Prostate gland (tissue), 2 donors: ENCODE results near the gene C2.

Experiments used
- CTCF ChIP-seq, 4 experiments: fragments of 200-600 bp in 2 of 4; fragments of 450-650 bp in 2 of 4; sonication (generic) in 2 of 4; IDR thresholded peaks; 1 replicate in 3 of 4; 2 replicates in 1 of 4; pipeline ENCODE4 v1.5.1; 2016 to 2019; ENCODE audit warnings: antibody characterized with exemption in 4 of 4, mild to moderate bottlenecking in 2 of 4, moderate library complexity in 2 of 4
- POLR2AphosphoS5 ChIP-seq: sonication (generic); formaldehyde crosslinking; IDR thresholded peaks from one replicate; pipeline ENCODE4 v1.6.1; 2017; ENCODE audit warnings: antibody characterized with exemption

GRCh38 chr6:31945507-31946369, 18.2 kb downstream of the C2 start, which contains the start of gene CFB:
- TF ChIP-seq CTCF (IDR thresholded peaks at IDR 0.05): peak in 1 of 4 experiments; percentile 3
- peak; percentile 75 for TF ChIP-seq POLR2AphosphoS5
